Breast epithelium (tissue), 3 donors: ENCODE results near the gene FLNB.

ENCODE experiments used
- POLR2A ChIP-seq: fragments of 450-650 bp; IDR thresholded peaks from one replicate; pipeline ENCODE4 v1.6.1; 2016; ENCODE audit warnings: antibody characterized with exemption, mild to moderate bottlenecking, moderate library complexity
- POLR2AphosphoS5 ChIP-seq, 3 donors: sonication (generic); formaldehyde crosslinking; IDR thresholded peaks; one replicate each; pipeline ENCODE4 v1.6.1; 2017; ENCODE audit warnings: antibody characterized with exemption in 3 of 3
- TF ChIP-seq, protein P1 (sequence below), 3 donors: fragments of 450-650 bp; IDR thresholded peaks; one replicate each; pipeline ENCODE4 v1.5.1; 2016 to 2017; ENCODE audit warnings: antibody characterized with exemption in 3 of 3, mild to moderate bottlenecking in 3 of 3, moderate library complexity in 3 of 3

GRCh38 chr3:57971975-57972374, 36.2 kb upstream of the FLNB start:
- TF ChIP-seq, protein P1, sequence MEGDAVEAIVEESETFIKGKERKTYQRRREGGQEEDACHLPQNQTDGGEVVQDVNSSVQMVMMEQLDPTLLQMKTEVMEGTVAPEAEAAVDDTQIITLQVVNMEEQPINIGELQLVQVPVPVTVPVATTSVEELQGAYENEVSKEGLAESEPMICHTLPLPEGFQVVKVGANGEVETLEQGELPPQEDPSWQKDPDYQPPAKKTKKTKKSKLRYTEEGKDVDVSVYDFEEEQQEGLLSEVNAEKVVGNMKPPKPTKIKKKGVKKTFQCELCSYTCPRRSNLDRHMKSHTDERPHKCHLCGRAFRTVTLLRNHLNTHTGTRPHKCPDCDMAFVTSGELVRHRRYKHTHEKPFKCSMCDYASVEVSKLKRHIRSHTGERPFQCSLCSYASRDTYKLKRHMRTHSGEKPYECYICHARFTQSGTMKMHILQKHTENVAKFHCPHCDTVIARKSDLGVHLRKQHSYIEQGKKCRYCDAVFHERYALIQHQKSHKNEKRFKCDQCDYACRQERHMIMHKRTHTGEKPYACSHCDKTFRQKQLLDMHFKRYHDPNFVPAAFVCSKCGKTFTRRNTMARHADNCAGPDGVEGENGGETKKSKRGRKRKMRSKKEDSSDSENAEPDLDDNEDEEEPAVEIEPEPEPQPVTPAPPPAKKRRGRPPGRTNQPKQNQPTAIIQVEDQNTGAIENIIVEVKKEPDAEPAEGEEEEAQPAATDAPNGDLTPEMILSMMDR (IDR thresholded peaks at IDR 0.05): no peak
- no peak for TF ChIP-seq POLR2AphosphoS5 (IDR thresholded peaks at IDR 0.05)
- no peak for TF ChIP-seq POLR2A
